Neutrophil (primary cell): ENCODE results near the gene BAZ1B.
A peak's percentile ranks its signal among the peaks of the same experiment; 100 is the strongest.

ENCODE experiments used
- H3K27ac ChIP-seq: fragments of 200-600 bp; sonication (generic); 2 replicates; pipeline ENCODE4 v1.5.1; 2016; ENCODE audit warnings: mild to moderate bottlenecking, moderate library complexity
- H3K27me3 ChIP-seq: fragments of 200-600 bp; sonication (generic); 2 replicates; pipeline ENCODE4 v1.6.0; 2016; ENCODE audit warnings: mild to moderate bottlenecking
- H3K36me3 ChIP-seq: fragments of 200-600 bp; sonication (generic); 2 replicates; pipeline ENCODE4 v1.5.1; 2017
- H3K4me1 ChIP-seq, 2 experiments: fragments of 200-600 bp in 1 of 2; sonication (generic) in 1 of 2; 1 replicate in 1 of 2; 2 replicates in 1 of 2; pipeline versions ENCODE4 v1.5.1 to v1.6.1; 2013 to 2016; ENCODE audit warnings: low read depth in 1 of 2, low read length in 1 of 2, mild to moderate bottlenecking in 1 of 2, moderate library complexity in 1 of 2; ENCODE audit not compliant: control insufficient read depth in 1 of 2, insufficient read depth in 1 of 2
- H3K4me3 ChIP-seq, 2 experiments: fragments of 200-600 bp in 1 of 2; sonication (generic) in 1 of 2; 1 replicate in 1 of 2; 2 replicates in 1 of 2; pipeline ENCODE4 v1.5.1; 2013 to 2016; ENCODE audit warnings: low read depth in 1 of 2, low read length in 1 of 2, mild to moderate bottlenecking in 1 of 2, moderate library complexity in 1 of 2
- H3K9me3 ChIP-seq: fragments of 200-600 bp; sonication (generic); 2 replicates; pipeline ENCODE4 v1.5.1; 2016
- TF ChIP-seq, protein P1 (sequence below): fragments of 200-600 bp; sonication (generic); IDR thresholded peaks from 2 replicates; pipeline ENCODE4 v1.5.1; 2016; ENCODE audit warnings: antibody characterized with exemption

BAZ1B gene, protein sequence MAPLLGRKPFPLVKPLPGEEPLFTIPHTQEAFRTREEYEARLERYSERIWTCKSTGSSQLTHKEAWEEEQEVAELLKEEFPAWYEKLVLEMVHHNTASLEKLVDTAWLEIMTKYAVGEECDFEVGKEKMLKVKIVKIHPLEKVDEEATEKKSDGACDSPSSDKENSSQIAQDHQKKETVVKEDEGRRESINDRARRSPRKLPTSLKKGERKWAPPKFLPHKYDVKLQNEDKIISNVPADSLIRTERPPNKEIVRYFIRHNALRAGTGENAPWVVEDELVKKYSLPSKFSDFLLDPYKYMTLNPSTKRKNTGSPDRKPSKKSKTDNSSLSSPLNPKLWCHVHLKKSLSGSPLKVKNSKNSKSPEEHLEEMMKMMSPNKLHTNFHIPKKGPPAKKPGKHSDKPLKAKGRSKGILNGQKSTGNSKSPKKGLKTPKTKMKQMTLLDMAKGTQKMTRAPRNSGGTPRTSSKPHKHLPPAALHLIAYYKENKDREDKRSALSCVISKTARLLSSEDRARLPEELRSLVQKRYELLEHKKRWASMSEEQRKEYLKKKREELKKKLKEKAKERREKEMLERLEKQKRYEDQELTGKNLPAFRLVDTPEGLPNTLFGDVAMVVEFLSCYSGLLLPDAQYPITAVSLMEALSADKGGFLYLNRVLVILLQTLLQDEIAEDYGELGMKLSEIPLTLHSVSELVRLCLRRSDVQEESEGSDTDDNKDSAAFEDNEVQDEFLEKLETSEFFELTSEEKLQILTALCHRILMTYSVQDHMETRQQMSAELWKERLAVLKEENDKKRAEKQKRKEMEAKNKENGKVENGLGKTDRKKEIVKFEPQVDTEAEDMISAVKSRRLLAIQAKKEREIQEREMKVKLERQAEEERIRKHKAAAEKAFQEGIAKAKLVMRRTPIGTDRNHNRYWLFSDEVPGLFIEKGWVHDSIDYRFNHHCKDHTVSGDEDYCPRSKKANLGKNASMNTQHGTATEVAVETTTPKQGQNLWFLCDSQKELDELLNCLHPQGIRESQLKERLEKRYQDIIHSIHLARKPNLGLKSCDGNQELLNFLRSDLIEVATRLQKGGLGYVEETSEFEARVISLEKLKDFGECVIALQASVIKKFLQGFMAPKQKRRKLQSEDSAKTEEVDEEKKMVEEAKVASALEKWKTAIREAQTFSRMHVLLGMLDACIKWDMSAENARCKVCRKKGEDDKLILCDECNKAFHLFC (N-terminal part only)

DNA sequence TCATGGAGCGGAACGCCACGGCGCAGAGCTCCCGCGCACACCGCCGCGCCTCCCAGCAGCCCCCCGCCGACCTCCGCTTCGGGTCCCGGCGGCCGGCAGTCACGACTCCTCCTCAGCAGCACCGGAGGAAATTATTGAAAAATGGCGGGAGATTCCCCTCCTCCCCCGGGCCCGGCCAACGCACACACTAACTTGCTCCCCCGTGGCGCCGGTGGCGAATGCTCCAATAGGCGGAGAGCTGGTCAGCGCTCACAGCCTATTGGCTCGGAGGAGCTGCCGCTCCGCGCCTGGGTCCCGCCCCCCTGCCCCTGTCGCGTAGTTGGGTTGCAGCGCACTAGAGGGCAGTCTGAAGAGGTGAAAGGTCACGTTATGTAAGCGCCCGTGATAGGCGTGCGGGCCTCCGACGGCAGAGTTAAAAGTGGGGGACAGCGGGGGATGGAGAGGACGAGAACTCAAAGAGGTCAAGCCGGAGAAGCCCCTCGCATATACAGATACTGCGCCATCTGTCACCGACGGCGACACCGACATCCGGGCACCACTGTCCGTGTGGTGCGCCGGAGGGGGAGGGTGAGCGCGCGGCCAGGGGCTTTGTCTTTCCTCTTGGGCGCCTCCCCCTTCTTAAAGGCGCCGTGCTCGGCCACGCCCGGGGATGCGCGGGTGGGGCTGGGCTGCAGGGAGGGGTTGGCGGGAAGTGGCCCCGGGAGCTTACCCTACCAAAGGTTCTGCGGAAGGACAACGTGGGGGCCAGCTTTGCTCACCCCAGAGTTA lies at the start of gene BAZ1B:
TSS of gene BAZ1B (minus strand) at position 189 of the 768 bp plus-strand sequence. CDS start 360 bp downstream, outside the sequence.
- H3K36me3 ChIP-seq = no peaks in the 10 kb centered on the region
- H3K27me3 ChIP-seq = no peaks in the 10 kb centered on the region
- TF ChIP-seq, protein P1, sequence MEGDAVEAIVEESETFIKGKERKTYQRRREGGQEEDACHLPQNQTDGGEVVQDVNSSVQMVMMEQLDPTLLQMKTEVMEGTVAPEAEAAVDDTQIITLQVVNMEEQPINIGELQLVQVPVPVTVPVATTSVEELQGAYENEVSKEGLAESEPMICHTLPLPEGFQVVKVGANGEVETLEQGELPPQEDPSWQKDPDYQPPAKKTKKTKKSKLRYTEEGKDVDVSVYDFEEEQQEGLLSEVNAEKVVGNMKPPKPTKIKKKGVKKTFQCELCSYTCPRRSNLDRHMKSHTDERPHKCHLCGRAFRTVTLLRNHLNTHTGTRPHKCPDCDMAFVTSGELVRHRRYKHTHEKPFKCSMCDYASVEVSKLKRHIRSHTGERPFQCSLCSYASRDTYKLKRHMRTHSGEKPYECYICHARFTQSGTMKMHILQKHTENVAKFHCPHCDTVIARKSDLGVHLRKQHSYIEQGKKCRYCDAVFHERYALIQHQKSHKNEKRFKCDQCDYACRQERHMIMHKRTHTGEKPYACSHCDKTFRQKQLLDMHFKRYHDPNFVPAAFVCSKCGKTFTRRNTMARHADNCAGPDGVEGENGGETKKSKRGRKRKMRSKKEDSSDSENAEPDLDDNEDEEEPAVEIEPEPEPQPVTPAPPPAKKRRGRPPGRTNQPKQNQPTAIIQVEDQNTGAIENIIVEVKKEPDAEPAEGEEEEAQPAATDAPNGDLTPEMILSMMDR = peak; percentile 54
- H3K27ac ChIP-seq = peak within 1 kb of the TSS; percentile 85
- no peaks in the 10 kb centered on the region for H3K9me3 ChIP-seq
- H3K4me3 ChIP-seq = peak within 1 kb of the TSS; percentile 87 to 89
- peaks cover 36 to 38% of the 10 kb centered on the region in 2 experiments for H3K4me1 ChIP-seq

DNA sequence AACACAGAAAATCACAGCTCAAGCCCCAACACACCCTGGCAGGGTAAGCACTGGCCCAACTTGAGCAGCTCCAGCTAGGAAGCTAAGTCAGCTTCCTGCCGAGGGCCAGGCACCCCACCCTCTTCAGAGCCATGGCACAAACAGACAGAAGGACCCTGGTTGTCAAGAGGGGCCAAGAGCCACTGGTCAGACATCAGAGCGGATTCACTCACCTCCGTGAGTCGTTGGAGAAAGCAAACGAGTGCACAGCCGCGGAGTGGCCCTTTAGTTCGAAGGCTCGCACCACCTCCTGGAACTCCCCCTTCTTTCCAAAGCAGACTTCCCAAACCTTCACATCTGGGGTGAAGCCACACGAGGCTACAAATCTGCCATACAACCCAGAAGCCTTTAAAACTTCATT lies 48.9 kb upstream of the BAZ1B start:
- H3K4me1 ChIP-seq = peaks cover 0 to 6% of the 10 kb centered on the region in 2 experiments
- no peak overlapping the region for H3K4me3 ChIP-seq
- no peak overlapping the region for H3K27ac ChIP-seq
- no peaks in the 10 kb centered on the region for H3K9me3 ChIP-seq
- H3K36me3 ChIP-seq = peaks cover 57% of the 10 kb centered on the region
- H3K27me3 ChIP-seq = no peaks in the 10 kb centered on the region
- TF ChIP-seq, protein P1 = no peak

DNA sequence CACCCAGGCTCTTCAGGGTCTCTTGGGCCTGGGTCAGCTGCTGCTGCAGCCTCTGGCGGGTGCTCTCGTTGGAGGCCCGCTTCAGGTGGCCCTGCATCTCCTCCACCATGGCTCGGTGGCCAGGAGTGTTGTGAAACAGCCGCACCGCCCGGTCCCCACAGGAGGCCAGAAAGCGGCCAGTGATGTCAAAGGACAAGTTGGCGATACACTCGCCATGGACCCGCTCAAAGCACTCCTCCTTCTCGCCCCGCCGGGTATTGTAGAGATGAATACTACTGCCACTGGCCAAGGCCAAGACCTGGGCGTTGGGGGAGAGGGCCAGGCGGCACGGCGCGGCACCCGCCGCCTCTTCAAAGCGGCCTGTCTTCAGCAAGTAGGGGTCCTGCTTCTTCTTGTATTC lies 48.4 kb upstream of the BAZ1B start:
- TF ChIP-seq, protein P1 = no peak
- peaks cover 57% of the 10 kb centered on the region for H3K36me3 ChIP-seq

DNA sequence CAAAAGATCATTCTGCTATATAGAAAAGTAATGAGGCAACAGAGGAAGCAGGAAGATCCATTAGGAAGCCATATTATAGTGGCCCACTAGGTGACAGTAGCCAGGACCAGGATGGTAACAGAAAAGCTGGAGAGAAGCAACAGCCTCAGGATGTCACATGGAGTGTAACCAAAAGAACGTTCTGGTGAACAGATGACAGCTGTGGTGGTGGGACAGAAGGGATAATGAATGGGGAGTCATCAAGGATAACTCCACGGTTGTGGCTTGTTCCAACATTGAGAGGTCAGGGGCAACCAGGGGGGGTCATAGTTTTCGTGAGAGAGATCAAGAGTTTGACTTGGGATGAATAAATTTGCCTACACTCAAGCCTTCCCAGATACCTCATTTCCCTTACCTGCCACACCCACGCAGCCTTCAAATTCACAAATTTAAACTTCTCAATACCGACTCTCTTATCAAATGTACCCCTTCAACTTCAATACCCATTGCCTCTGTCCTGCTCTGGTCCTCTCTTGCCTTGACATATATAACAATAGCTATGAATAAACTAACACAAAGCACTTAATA lies 47.0 kb upstream of the BAZ1B start:
- TF ChIP-seq, protein P1 = no peak
- Histone ChIP-seq H3K27ac (no peak overlapping the region), H3K9me3 (no peaks in the 10 kb centered on the region), H3K4me3 (no peak overlapping the region), H3K4me1 (peaks cover 0 to 13% of the 10 kb centered on the region in 2 experiments), H3K36me3 (peaks cover 54% of the 10 kb centered on the region), H3K27me3 (no peaks in the 10 kb centered on the region)

More for the DNA sequence above, 48.4 kb upstream of the BAZ1B start:
- Histone ChIP-seq H3K27me3 (no peaks in the 10 kb centered on the region), H3K4me1 (peaks cover 0 to 11% of the 10 kb centered on the region in 2 experiments), H3K27ac (no peak overlapping the region), H3K9me3 (no peaks in the 10 kb centered on the region), H3K4me3 (no peak overlapping the region)
